IPS-15b (cell line): Measurements from ENCODE around the gene SEMA7A.

Experiments used
- H3K27me3 ChIP-seq: one replicate; pipeline ENCODE4 v1.6.1; 2013; ENCODE audit warnings: low read length; ENCODE audit not compliant: control insufficient read depth, insufficient read depth
- H3K36me3 ChIP-seq: one replicate; pipeline ENCODE4 v1.6.1; 2013; ENCODE audit warnings: low read length; ENCODE audit not compliant: control insufficient read depth, insufficient read depth
- H3K4me1 ChIP-seq: one replicate; pipeline ENCODE4 v1.6.1; 2013; ENCODE audit warnings: mild to moderate bottlenecking, low read length; ENCODE audit not compliant: control insufficient read depth, insufficient read depth
- H3K4me3 ChIP-seq: one replicate; pipeline ENCODE4 v1.5.1; 2013; ENCODE audit warnings: low read depth, low read length
- H3K9ac ChIP-seq: one replicate; pipeline ENCODE4 v1.6.1; 2013; ENCODE audit warnings: low read depth, mild to moderate bottlenecking, low read length
- H3K9me3 ChIP-seq: one replicate; pipeline ENCODE4 v1.6.1; 2013; ENCODE audit warnings: mild to moderate bottlenecking, low read length; ENCODE audit not compliant: control insufficient read depth, insufficient read depth

SEMA7A gene

DNA sequence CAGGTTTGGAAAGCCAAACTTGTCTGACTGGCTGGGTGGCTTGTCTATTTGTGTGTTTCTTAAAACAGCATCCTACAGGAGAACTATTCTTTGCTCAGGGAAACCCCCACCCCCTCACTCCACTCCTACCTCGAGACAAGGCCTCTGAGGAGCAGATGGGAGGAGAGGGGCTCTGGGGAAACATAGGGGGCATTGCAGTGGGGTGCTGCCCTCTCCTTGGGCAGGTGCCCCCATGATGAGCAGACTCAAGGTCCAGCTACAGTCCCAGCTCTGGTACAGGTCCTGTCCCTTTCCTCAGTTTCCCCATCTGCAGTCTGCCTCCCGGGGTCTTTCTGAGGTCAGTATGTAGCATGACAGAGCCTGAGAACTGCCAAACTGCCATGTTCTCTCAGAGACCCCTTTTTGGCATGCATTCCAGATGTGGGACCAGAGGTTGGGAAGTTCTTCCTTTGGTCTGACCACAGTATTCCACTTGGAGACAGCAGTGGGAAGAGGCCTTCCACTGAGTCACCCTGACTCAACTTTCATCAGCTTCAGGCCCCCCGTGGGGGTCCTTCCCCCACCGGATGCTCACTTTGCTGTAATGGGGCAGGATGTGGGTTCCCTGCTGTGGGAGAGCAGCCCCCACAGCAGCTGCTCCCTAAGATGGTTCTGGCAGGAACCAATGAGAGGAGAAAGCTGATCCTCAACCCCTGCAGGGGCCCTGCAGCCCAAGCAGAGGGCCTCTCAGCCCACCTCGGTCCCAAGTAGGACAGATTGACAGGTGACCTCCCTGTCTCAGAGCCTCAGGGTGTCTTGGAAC lies 34.0 kb downstream of the SEMA7A start:
- Histone ChIP-seq H3K4me1 (peaks cover 5% of the 10 kb centered on the region), H3K4me3 (no peak overlapping the region)

GRCh38 chr15:74399100-74399499 lies 34.7 kb downstream of the SEMA7A start:
- no peaks in the 10 kb centered on the region for H3K27me3 ChIP-seq
- peaks cover 5% of the 10 kb centered on the region for H3K4me1 ChIP-seq
- H3K9ac ChIP-seq = no peak overlapping the region

More for the DNA sequence above, 34.0 kb downstream of the SEMA7A start:
- Histone ChIP-seq H3K27me3 (no peaks in the 10 kb centered on the region), H3K9me3 (no peaks in the 10 kb centered on the region), H3K9ac (no peak overlapping the region), H3K36me3 (no peaks in the 10 kb centered on the region)

DNA sequence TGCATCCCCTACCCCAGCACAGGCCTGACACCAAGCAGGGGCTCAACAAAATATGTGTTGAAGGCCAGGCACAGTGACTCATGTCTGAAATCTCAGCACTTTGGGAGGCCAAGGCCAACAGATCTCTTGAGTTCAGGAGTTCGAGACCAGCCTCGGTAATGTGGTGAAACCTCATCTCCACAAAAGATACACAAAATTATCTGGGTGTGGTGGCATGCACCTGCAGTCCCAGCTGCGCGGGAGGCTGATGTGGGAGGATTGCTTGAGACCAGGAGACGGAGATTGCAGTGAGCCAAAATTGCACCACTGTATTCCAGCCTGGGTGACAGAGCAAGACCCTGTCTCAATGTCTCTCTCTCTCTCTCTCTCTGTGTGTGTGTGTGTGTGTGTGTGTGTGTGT lies 35.6 kb downstream of the SEMA7A start:
- peaks cover 2% of the 10 kb centered on the region for H3K27me3 ChIP-seq
- H3K9ac ChIP-seq = no peak overlapping the region
- H3K36me3 ChIP-seq = no peaks in the 10 kb centered on the region
- peaks cover 5% of the 10 kb centered on the region for H3K4me1 ChIP-seq
- no peaks in the 10 kb centered on the region for H3K9me3 ChIP-seq
- H3K4me3 ChIP-seq = no peak overlapping the region

More at GRCh38 chr15:74399100-74399499, 34.7 kb downstream of the SEMA7A start:
- Histone ChIP-seq H3K9me3 (no peaks in the 10 kb centered on the region), H3K4me3 (no peak overlapping the region), H3K36me3 (no peaks in the 10 kb centered on the region)

DNA sequence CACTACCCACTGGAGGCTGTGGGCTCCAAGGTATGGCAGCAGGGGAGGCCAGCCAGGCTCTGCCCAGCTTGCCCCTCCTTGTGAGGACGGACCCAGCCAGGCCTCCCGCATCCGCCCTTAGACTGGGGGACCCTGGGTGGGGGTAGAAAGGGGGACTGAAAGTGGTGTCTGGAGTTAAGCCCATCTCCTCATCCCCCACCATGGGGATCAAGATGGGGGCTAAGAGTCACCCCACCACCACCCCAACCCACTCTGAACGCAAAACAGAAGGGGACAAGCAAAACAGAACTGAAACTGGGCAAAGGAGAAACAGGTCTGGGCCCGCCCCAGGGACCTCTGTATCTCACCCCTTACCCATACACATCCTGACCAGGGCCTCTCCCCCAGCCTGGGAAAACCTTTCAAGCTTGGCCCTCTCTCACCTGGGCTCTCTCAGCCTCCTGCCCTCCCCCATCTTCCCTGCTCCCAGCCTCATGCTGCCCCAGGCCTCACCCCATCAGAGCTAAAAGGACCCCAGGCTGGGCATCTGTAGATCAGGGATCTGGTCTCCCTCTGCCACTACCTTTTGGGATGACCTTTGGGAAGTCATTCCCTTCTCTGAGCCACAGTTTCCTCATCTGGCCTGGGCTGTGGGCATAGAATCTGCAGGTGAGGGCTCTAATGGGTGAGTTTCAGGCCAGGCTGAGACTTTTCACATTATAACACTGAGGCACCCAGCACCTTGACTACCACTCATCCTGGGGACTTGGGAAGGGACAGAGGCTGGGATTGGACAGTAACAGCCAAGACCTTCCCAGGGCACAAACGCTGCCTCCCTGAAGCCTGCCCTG lies 36.3 kb downstream of the SEMA7A start:
- Histone ChIP-seq H3K36me3 (no peaks in the 10 kb centered on the region), H3K4me3 (no peak overlapping the region), H3K27me3 (peaks cover 3% of the 10 kb centered on the region), H3K9ac (no peak overlapping the region), H3K9me3 (no peaks in the 10 kb centered on the region), H3K4me1 (peaks cover 5% of the 10 kb centered on the region)

DNA sequence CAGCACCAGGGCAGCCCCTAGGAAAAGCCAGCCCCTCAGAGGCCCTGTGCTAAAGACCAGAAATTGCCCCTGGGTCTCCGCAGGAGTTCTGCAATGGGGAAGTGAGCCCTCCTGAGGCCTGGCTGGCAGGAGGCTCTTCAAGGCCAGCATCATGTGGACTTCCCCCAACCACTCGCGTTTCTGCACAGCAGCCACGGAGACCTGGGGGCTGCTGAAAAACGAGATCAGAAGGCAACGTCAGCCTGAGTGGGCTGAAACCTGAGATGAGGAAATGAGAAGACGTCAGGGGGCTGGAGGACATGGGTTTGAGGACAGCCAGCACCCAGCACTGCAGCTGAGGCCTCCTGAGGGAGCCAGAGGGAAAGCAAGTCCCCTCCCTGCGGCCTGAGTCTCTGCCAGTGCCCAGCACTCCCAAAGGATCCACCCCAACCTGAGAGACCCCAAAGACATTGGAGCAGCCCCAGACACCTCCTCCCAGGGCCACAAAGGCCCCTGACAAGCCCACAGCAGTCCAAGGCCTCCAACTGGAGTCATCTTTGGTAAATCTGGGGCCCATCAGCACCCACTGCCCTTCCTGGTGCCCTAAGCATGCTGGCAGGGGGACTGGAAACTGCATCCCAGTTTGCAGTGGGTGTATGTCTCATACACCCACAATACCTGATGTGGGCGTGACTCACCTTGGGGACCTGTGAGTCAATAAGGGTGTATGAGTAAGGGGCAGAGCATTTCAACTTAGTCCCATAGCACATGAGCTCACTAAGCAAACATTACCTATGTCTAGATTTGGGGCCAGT lies 37.1 kb downstream of the SEMA7A start:
- Histone ChIP-seq H3K4me3 (no peak overlapping the region), H3K36me3 (no peaks in the 10 kb centered on the region), H3K27me3 (peaks cover 3% of the 10 kb centered on the region), H3K9me3 (no peaks in the 10 kb centered on the region), H3K4me1 (peaks cover 5% of the 10 kb centered on the region), H3K9ac (no peak overlapping the region)

DNA sequence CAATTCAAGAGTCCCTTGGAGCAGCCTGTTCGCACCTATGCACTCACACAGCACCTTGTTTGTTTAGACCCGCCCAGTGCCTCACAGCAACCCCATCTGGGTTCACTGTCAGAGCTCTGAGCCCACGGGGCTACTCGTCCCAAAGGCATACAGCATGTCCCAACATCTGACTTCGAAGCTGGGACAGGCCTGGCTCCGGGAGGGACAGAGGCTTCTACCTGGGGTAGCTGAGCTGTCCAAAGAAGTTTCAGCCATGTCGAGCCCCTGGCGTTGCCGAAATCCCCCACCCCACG lies 37.7 kb downstream of the SEMA7A start:
- H3K9me3 ChIP-seq = no peaks in the 10 kb centered on the region
- no peak overlapping the region for H3K9ac ChIP-seq
- H3K27me3 ChIP-seq = peaks cover 3% of the 10 kb centered on the region
- no peaks in the 10 kb centered on the region for H3K36me3 ChIP-seq
- H3K4me1 ChIP-seq = peaks cover 4% of the 10 kb centered on the region
- no peak overlapping the region for H3K4me3 ChIP-seq

DNA sequence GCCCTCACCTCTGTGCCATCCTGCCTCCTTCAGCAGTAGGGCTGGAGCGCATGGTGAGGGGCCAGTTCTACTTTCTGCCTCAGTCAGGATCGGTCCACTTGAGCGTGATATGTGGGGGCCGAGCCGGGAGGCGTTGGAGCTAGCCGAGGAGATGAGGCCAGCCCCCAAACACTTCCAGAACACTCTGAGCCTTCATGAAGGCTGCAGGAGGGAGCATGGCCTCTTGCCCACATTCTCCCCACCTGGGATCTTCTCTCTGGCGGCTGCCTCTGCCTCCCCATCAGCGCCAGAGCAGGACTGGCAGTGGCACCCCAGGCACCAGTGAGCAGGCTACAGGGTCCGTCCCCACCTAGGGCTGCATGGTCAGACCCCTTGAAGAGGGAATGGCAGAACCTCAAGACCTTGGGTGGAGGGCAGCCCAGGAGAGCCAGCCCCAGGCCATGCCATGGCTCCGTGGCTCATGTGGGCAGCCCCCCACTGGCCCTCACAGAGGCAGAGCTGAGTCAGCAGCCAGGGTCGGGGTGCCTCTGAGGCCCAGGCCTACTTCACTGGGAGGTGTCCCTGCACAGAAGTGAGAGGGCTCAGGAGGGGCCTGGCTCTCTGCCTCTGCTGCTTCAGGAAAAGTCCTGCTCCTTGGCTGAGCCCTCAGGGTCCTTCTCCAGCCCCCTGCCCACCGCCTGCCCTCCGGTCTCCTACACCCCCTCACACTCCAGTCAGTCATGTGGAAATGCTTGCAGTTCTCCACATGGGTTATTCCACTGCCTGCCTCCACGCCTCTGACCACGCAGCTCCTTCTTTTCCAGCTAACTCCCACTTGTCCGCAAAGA lies 38.2 kb downstream of the SEMA7A start:
- H3K9ac ChIP-seq = no peak overlapping the region
- peaks cover 3% of the 10 kb centered on the region for H3K27me3 ChIP-seq
- peaks cover 3% of the 10 kb centered on the region for H3K4me1 ChIP-seq
- no peaks in the 10 kb centered on the region for H3K36me3 ChIP-seq
- H3K4me3 ChIP-seq = no peak overlapping the region
- H3K9me3 ChIP-seq = no peaks in the 10 kb centered on the region

GRCh38 chr15:74394090-74394846 lies 39.5 kb downstream of the SEMA7A start:
- H3K9me3 ChIP-seq = no peaks in the 10 kb centered on the region
- H3K4me1 ChIP-seq = peaks cover 3% of the 10 kb centered on the region
- H3K27me3 ChIP-seq = peaks cover 3% of the 10 kb centered on the region
- H3K36me3 ChIP-seq = no peaks in the 10 kb centered on the region
- no peak overlapping the region for H3K4me3 ChIP-seq
- H3K9ac ChIP-seq = no peak overlapping the region

DNA sequence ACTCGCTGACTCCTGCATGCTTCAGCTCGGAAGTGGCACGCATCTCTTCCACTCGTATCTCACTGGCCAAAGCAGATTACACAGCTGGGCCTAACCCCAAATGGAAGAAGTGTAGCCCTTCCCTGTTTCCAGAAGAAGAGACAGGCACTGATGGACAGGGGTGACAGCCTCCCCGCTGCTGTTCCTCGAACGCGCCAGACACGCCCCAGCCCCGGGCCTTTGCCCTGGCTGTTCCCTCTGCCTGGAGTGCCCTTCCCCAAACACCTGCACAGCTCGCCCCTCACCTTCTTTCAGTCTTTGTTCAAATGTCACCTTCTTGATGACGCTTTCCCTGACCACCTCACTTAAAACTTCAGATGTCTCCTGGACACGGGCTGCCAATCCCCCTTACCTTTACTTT lies 40.3 kb downstream of the SEMA7A start:
- H3K9ac ChIP-seq = no peak overlapping the region
- H3K4me3 ChIP-seq = no peak overlapping the region
- H3K4me1 ChIP-seq = peaks cover 3% of the 10 kb centered on the region
- H3K27me3 ChIP-seq = peaks cover 3% of the 10 kb centered on the region
- no peaks in the 10 kb centered on the region for H3K36me3 ChIP-seq
- H3K9me3 ChIP-seq = no peaks in the 10 kb centered on the region

DNA sequence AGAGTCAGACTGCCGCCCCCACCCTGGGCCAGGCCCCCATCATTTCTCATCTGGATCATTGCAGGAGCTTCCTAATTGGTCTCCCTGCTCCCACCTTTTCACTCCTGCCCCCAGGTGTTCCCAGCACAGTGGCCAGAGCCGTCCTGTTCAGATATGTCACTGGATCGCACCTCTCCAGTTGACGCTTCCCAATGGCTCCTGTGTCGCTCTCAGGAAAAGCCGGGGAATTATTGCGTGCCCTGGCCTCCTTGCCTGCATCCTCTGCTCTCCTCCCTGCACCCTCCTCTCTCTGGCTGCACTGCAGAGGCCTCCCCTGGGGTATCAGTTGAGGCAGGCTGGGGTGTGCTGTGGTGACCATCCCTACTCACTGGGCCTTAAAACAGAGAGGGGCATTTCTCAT lies 40.9 kb downstream of the SEMA7A start:
- peaks cover 3% of the 10 kb centered on the region for H3K27me3 ChIP-seq
- no peaks in the 10 kb centered on the region for H3K9me3 ChIP-seq
- no peak overlapping the region for H3K9ac ChIP-seq
- no peaks in the 10 kb centered on the region for H3K36me3 ChIP-seq
- H3K4me1 ChIP-seq = peaks cover 3% of the 10 kb centered on the region
- H3K4me3 ChIP-seq = no peak overlapping the region
